ENCODE results near the gene TMEM179.

DNA sequence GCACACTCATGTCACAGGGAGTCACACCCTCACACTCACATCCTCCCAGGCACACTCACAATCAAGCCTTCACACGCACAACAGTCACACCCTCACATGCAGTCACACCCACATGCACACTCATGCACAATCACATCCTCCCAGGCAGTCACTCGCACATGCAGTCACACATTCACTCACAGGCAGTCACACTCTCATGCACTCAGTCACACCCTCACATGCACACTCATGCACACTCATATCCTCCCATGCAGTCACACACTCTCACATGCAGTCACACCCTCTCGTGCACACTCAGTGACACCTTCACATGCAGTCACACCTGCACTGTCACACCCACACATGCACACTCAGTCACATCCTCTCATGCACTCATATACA lies 12.3 kb downstream of the TMEM179 start:
- no peak for TF ChIP-seq POLR2A (IDR thresholded peaks at IDR 0.05)
- TF ChIP-seq CTCF (IDR thresholded peaks at IDR 0.05): no peak
